Left renal cortex interstitium (tissue), 4 donors: ENCODE data around the gene CCDC51. TPM values are rescaled to one million over a fixed set of nuclear protein-coding genes. Genes with fewer than 3 reads are reported as not detected.

Experiments used
- DNase-seq, 4 donors: peaks; one replicate each; pipeline ENCODE4 v3.0.0-alpha.2; 2013; ENCODE audit warnings: low read depth in 4 of 4, low spot score in 2 of 4, missing footprints in 1 of 4
- polyA plus RNA-seq, 4 donors: library from polyadenylated mRNA; unstranded; fragments of 120-200 nt; gene quantifications; one replicate each; pipeline ENCODE4 v1.2.1, GENCODE V29; 2013; ENCODE audit not compliant: insufficient read length in 4 of 4

Gene CCDC51
- polyA plus RNA-seq, 4 donors = 23.8 to 30.0 (median 27.2) TPM

GRCh38 chr3:48435223-48435595 is 4.7 kb downstream of the CCDC51 start:
- DNase-seq = no peak

- DNase-seq = no peak
Measured at GRCh38 chr3:48434591-48435222, 5.2 kb downstream of the CCDC51 start.

- no peak for DNase-seq
Measured at GRCh38 chr3:48433472-48434118, 6.3 kb downstream of the CCDC51 start.

- DNase-seq = no peak
Measured at GRCh38 chr3:48432411-48433371, 7.2 kb downstream of the CCDC51 start.

GRCh38 chr3:48431224-48432029 is 8.5 kb downstream of the CCDC51 start:
- no peak for DNase-seq

- DNase-seq = no peak
Measured at GRCh38 chr3:48430708-48431101, 9.2 kb downstream of the CCDC51 start.

GRCh38 chr3:48429960-48430707 is 9.8 kb downstream of the CCDC51 start, which contains the start of gene PLXNB1:
Gene PLXNB1, minus strand, starts transcription at chr3:48430086. Its CDS starts 5,475 bp downstream, at chr3:48424611.
- DNase-seq = peak in 1 of 4 donors; percentile 87

GRCh38 chr3:48429317-48429959 is 10.5 kb downstream of the CCDC51 start:
- DNase-seq = no peak

- no peak for DNase-seq
Measured at GRCh38 chr3:48428572-48429316, 11.2 kb downstream of the CCDC51 start.

- DNase-seq = no peak
Measured at GRCh38 chr3:48428088-48428571, 11.8 kb downstream of the CCDC51 start.

- DNase-seq = no peak
Measured at GRCh38 chr3:48427630-48427962, 12.3 kb downstream of the CCDC51 start.

- DNase-seq = no peak
Measured at GRCh38 chr3:48426944-48427629, 12.8 kb downstream of the CCDC51 start.

GRCh38 chr3:48426401-48426909 is 13.5 kb downstream of the CCDC51 start:
- no peak for DNase-seq

- no peak for DNase-seq
Measured at GRCh38 chr3:48425281-48425812, 14.6 kb downstream of the CCDC51 start.

GRCh38 chr3:48423883-48424695 is 15.8 kb downstream of the CCDC51 start:
- no peak for DNase-seq

- no peak for DNase-seq
Measured at GRCh38 chr3:48423241-48423882, 16.6 kb downstream of the CCDC51 start.
